Fibroblast of skin of right quadriceps (primary cell): ENCODE measurements around the gene PIGT.
"Not testable (repeated sequence)": the region's sequence is repeated elsewhere in the genome, so short reads cannot be mapped to it uniquely, and the experiment has no call there.

Experiments
- DNase-seq: peaks from one replicate; pipeline ENCODE4 v3.0.0-alpha.2; 2013

PIGT gene

DNA sequence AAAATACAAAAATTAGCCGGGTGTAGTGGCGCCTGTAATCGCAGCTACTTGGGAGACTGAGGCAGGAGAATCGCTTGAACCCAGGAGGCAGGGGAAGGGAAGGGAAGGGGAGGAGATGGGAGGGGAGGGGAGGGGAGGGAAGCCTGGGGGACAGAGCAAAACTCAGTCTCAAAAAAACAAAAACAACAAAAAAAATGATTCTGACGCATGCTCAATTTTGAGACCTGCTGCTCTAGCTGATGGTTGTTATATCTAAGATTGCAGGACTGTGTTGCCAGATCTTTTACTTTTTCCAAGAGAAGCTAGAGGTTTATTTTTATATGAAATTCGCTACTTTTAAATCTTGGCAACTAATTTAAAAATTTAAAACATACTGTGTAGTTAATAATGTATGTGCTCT lies 51.2 kb downstream of the PIGT start:
- DNase-seq, result no peak

DNA sequence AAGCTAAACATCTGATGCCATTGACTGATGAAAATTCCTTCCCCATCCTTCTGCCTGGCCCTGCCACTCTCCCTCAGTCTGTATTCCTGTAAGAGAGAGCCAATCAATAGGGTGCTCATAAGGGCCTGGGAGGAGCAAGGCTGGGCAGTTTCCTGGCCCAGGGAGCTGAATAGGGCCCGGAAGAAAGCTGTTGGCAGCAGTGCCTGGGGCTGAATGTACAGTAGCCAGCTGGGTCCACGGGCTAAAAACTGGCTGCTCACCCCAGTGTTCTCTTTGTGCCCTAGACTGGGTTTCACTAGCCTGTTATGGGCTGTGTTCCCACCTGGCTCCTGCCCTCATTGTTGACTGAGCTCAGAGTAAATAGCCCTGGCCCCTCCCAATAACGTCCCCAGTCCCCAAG lies 51.9 kb downstream of the PIGT start:
- no peak for DNase-seq

DNA sequence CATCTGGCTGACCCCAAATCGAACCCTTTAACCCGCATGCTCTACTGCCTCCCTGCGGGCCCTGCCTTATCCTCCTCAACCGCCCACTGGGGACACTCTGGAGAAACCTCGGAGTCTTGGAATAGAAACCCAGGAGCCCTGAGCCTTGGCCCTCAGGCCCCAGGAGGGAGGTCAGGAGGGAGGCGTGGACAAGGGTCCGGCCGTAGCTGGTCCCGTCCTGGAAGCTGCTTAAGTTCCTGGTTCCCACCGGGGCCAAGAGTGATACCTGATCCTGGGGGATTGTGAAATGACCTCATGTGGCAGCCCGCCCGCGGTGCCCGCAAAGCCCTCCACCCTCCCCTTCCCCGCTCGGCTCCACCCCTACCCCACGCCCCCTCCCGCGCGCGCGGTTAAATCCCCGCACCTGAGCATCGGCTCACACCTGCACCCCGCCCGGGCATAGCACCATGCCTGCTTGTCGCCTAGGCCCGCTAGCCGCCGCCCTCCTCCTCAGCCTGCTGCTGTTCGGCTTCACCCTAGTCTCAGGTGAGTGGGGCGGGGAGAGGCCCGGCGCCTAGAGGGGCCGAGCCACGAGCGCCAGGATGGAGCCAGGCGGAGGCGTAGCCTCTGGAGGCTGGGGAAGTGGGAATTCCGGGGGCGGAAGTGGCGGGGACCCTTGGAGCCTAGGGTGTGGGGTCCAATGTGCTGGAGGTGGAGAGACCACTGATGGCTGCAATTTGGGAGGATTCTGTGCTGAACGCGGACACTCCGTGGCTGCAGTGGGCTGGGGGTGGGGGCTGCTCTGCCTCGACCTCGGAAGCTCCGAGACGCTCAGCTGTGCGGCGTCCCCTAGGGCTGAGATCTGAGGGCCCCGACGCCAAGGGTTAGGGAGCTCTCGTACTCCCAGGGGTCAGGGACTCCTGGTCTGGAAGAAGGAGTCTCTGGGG lies 53.7 kb downstream of the PIGT start, which contains the start of gene WFDC2:
TSS of gene WFDC2 (plus strand) at position 418 of the 926 bp plus-strand sequence. CDS start at position 447, 29 bp downstream.
- DNase-seq, result no peak

DNA sequence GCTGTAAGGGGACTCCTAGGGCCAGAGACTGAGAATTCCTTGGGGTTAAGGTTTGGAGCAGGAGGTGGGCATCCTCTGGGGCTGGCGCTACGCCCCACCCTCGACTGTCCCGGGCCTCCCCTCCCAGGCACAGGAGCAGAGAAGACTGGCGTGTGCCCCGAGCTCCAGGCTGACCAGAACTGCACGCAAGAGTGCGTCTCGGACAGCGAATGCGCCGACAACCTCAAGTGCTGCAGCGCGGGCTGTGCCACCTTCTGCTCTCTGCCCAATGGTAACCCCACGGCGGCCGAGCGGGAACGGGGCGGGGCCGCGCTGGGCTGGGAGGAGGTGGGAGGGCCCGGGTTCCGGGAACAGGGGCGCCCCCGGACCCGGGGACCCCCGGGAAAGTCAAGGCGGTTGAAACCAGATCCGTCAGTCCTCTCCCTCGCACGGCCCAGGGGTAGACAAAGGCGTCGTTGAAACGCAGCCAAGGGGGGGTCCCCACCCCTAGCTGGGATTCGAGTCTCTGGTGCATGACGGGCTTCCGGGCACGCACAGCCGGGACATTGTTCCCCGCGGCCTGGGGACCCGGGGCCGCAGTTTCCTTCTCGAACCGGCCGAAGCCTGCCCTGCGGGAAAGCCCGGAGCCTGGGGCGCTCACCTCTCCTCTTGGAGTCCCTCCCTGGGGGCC lies 54.5 kb downstream of the PIGT start:
- DNase-seq, result no peak

DNA sequence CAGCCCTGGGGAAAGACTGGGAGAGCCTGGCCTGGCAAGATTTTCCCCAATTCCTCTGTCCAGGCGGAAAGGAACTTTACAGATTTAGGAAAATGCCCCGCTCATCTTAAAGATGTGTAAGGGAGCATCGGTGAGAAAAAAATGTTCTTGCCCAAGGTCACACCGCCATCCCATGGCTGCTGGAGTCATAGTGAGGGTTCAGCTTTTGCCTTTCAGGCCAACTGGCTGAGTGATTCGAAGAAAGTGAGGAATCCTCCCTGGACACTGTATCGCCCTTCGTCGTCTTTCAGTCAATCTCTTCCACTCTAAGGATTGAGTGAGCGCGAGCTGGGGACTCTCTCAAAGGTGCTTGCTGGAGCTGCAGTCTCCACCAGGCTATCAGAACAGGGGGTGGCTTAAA lies 55.0 kb downstream of the PIGT start:
- DNase-seq, result no peak

DNA sequence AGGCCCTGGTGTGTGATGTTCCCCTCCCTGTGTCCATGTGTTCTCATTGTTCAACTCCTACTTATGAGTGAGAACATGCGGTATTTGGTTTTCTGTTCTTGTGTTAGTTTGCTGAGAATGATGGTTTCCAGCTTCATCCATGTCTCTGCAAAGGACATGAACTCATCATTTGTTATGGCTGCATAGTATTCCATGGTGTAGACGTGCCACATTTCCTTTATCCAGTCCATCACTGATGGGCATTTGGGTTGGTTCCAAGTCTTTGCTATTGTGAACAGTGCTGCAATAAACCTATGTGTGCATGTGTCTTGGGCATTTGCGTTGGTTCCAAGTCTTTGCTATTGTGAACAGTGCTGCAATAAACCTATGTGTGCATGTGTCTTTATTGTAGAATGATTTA lies 56.3 kb downstream of the PIGT start:
- not testable (repeated sequence) for DNase-seq
